HCT116 (cell line): ENCODE data around the gene RRBP1. TPM values are rescaled to one million over a fixed set of nuclear protein-coding genes. Genes with fewer than 3 reads are reported as not detected.

ENCODE experiments used
- ATAC-seq: fragments of 200-7000 bp; cut with Tn5 transposase; 2 replicates; pipeline ENCODE4 v1.9.1; 2020; ENCODE audit warnings: mild to moderate bottlenecking, moderate library complexity
- BruUV-seq: library from RNA; stranded (reverse); fragments of 400-500 nt; replicated peaks from 2 replicates; lab custom pipeline; 2021; lab: Mats Ljungman, UMichigan
- CTCF ChIA-PET: fragments of 300-600 bp; sonication (Branson Sonifier 250); formaldehyde crosslinking; loops from one replicate; lab custom pipeline; 2021; ENCODE audit warnings: antibody characterized with exemption; lab: Charles Lee
- POLR2A ChIA-PET: fragments of 300-600, 350-600 bp; sonication (Branson Sonifier 250); formaldehyde crosslinking; loops from one replicate; lab custom pipeline; 2021; ENCODE audit warnings: antibody characterized with exemption; lab: Charles Lee
- RAD21 ChIA-PET, 2 experiments: fragments of 300-600 bp; sonication (Branson Sonifier 250); formaldehyde crosslinking; loops; one replicate each; lab custom pipeline; 2023; ENCODE audit warnings: low total read pairs in 2 of 2; ENCODE audit not compliant: uncharacterized antibody in 2 of 2, unreplicated experiment in 2 of 2, low non-redundant PET in 1 of 2; lab: Charles Lee
- DNase-seq: peaks from one replicate; pipeline ENCODE4 v3.0.0-alpha.2; 2010; ENCODE audit warnings: low read depth, low spot score
- H2AFZ ChIP-seq: fragments of 200-600 bp; shearing (Covaris generic), sonication (generic); 2 replicates; pipeline ENCODE4 v1.6.1; 2017; ENCODE audit warnings: low read depth, mixed run types, mixed read lengths, antibody characterized with exemption, low read length; ENCODE audit not compliant: poor library complexity, severe bottlenecking
- H3K27ac ChIP-seq: 2 replicates; pipeline ENCODE4 v1.5.1; 2012; ENCODE audit warnings: low read depth, low read length
- H3K27me3 ChIP-seq: fragments of 200-600 bp; sonication (generic); 2 replicates; pipeline ENCODE4 v1.6.1; 2016; ENCODE audit warnings: mixed run types, low read length, mixed read lengths; ENCODE audit not compliant: insufficient read depth
- H3K36me3 ChIP-seq, 2 experiments: fragments of 200-500 bp in 1 of 2; fragments of 200-600 bp in 1 of 2; sonication (Bioruptor generic) in 1 of 2; sonication (generic) in 1 of 2; 2 replicates each; pipeline versions ENCODE4 v1.5.1 to v1.6.1; 2014 to 2016; ENCODE audit warnings: low read length in 2 of 2, inconsistent platforms in 1 of 2, mixed read lengths in 1 of 2, mixed run types in 1 of 2; ENCODE audit not compliant: insufficient read depth in 2 of 2, control insufficient read depth in 1 of 2
- H3K4me1 ChIP-seq, 2 experiments: fragments of 200-600 bp in 1 of 2; sonication (generic) in 1 of 2; 2 replicates each; pipeline versions ENCODE4 v1.5.1 to v1.6.1; 2012 to 2017; ENCODE audit warnings: low read length in 2 of 2, inconsistent platforms in 1 of 2, mild to moderate bottlenecking in 1 of 2, mixed read lengths in 1 of 2, mixed run types in 1 of 2, moderate library complexity in 1 of 2; ENCODE audit not compliant: insufficient read depth in 2 of 2, control insufficient read depth in 1 of 2
- H3K4me2 ChIP-seq: fragments of 200-600 bp; sonication (generic); 2 replicates; pipeline ENCODE4 v1.6.1; 2017; ENCODE audit warnings: mixed run types, low read length, mixed read lengths
- H3K4me3 ChIP-seq, 2 experiments: fragments of 200-600 bp in 1 of 2; sonication (generic) in 1 of 2; replicated peaks in 1 of 2; 2 replicates each; pipeline ENCODE4 v1.5.1; 2011 to 2016; ENCODE audit warnings: low read length in 2 of 2, control low read depth in 1 of 2, low read depth in 1 of 2, mild to moderate bottlenecking in 1 of 2, mixed read lengths in 1 of 2, mixed run types in 1 of 2
- H3K79me2 ChIP-seq: fragments of 200-600 bp; sonication (generic); 2 replicates; pipeline ENCODE4 v1.6.1; 2017; ENCODE audit warnings: mild to moderate bottlenecking, mixed run types, low read length, moderate library complexity, mixed read lengths; ENCODE audit not compliant: insufficient read depth
- H3K9ac ChIP-seq: fragments of 200-600 bp; sonication (generic); 2 replicates; pipeline ENCODE4 v1.6.1; 2016; ENCODE audit warnings: low read length, mixed read lengths
- H3K9me2 ChIP-seq: fragments of 200-600 bp; sonication (generic), shearing (Covaris generic); 2 replicates; pipeline ENCODE4 v1.6.1; 2017; ENCODE audit warnings: mixed run types, mild to moderate bottlenecking, moderate library complexity; ENCODE audit not compliant: insufficient read depth
- H3K9me3 ChIP-seq, 2 experiments: fragments of 200-500 bp in 1 of 2; fragments of 200-600 bp in 1 of 2; sonication (Bioruptor generic) in 1 of 2; sonication (generic) in 1 of 2; 2 replicates each; pipeline ENCODE4 v1.6.1; 2014 to 2017; ENCODE audit warnings: low read length in 2 of 2, mixed read lengths in 2 of 2, inconsistent platforms in 1 of 2, low read depth in 1 of 2, mild to moderate bottlenecking in 1 of 2, mixed run types in 1 of 2, moderate library complexity in 1 of 2; ENCODE audit not compliant: control insufficient read depth in 1 of 2, insufficient read depth in 1 of 2
- H4K20me1 ChIP-seq: fragments of 200-600 bp; sonication (generic), shearing (Covaris generic); 2 replicates; pipeline ENCODE4 v1.6.1; 2017; ENCODE audit warnings: mixed run types, mild to moderate bottlenecking, moderate library complexity; ENCODE audit not compliant: insufficient read depth
- CBX3 ChIP-seq: IDR thresholded peaks from 2 replicates; pipeline ENCODE4 v1.6.1; 2012; ENCODE audit warnings: low read depth
- CEBPB ChIP-seq: IDR thresholded peaks from 2 replicates; pipeline ENCODE4 v1.6.1; 2012; ENCODE audit warnings: low read depth
- CTCF ChIP-seq, 3 experiments: fragments of 200-600 bp in 1 of 3; sonication (generic) in 1 of 3; IDR thresholded peaks in 2 of 3; conservative IDR thresholded peaks in 1 of 3; 2 replicates each; pipeline ENCODE4 v1.5.1; 2012 to 2017; ENCODE audit warnings: low read depth in 2 of 3, low read length in 2 of 3, antibody characterized with exemption in 1 of 3, borderline replicate concordance in 1 of 3, control low read depth in 1 of 3, mild to moderate bottlenecking in 1 of 3, mixed read lengths in 1 of 3, mixed run types in 1 of 3, moderate library complexity in 1 of 3; ENCODE audit not compliant: insufficient read depth in 1 of 3
- ELF1 ChIP-seq: IDR thresholded peaks from 2 replicates; pipeline ENCODE4 v1.6.1; 2012; ENCODE audit warnings: low read depth, borderline replicate concordance
- EZH2 ChIP-seq: fragments of 200-600 bp; sonication (generic); IDR thresholded peaks from 2 replicates; pipeline ENCODE4 v1.6.1; 2017; ENCODE audit warnings: antibody characterized with exemption, mixed run types
- JUND ChIP-seq: IDR thresholded peaks from 2 replicates; pipeline ENCODE4 v1.6.1; 2012
- MAX ChIP-seq: IDR thresholded peaks from 2 replicates; pipeline ENCODE4 v1.6.1; 2012
- POLR2AphosphoS5 ChIP-seq: IDR thresholded peaks from 2 replicates; pipeline ENCODE4 v1.6.1; 2011; ENCODE audit warnings: mild to moderate bottlenecking, low read depth, low read length, moderate library complexity
- SP1 ChIP-seq: IDR thresholded peaks from 2 replicates; pipeline ENCODE4 v1.6.1; 2012; ENCODE audit warnings: low read depth
- SRF ChIP-seq: IDR thresholded peaks from 2 replicates; pipeline ENCODE4 v1.6.1; 2012; ENCODE audit warnings: low read depth
- YY1 ChIP-seq: IDR thresholded peaks from 2 replicates; pipeline ENCODE4 v1.6.1; 2011; ENCODE audit warnings: low read length, low read depth, moderate library complexity, mild to moderate bottlenecking; ENCODE audit not compliant: insufficient replicate concordance; ENCODE audit errors: extremely low read depth
- ZBTB33 ChIP-seq: IDR thresholded peaks from 2 replicates; pipeline ENCODE4 v1.6.1; 2011; ENCODE audit warnings: mild to moderate bottlenecking, low read length, moderate library complexity; ENCODE audit not compliant: insufficient replicate concordance; ENCODE audit errors: extremely low read depth
- ZNF274 ChIP-seq: fragments of 200-500 bp; sonication (Bioruptor generic); IDR thresholded peaks from 2 replicates; pipeline ENCODE4 v1.6.1; 2014; ENCODE audit warnings: mild to moderate bottlenecking, low read depth, low read length, inconsistent platforms
- intact Hi-C: fragments of 100-400 bp; cut with micrococcal nuclease; formaldehyde crosslinking; loops from 2 replicates; pipeline ENCODE4 v1.10.0; 2022
- total RNA-seq: library from RNA; stranded (reverse); gene quantifications from one replicate; pipeline ENCODE4 v1.2.1, GENCODE V29; 2021; ENCODE audit not compliant: unreplicated experiment
- TF ChIP-seq, protein P1 (sequence below): IDR thresholded peaks from 2 replicates; pipeline ENCODE4 v1.6.1; 2012; ENCODE audit warnings: low read depth
- TF ChIP-seq, protein P2 (sequence below): IDR thresholded peaks from 2 replicates; pipeline ENCODE4 v1.6.1; 2012

RRBP1 gene
- total RNA-seq, 1 experiment from 2014 or later, result 123 TPM

GRCh38 chr20:17648315-17648646 is 33.8 kb downstream of the RRBP1 start:
- ChIA-PET POLR2A (no interaction called here), CTCF (interaction anchor here (2.1 kb wide), 1 partner anchor 115 kb away, joined by 5 read pairs; no protein-coding TSS in a partner anchor), RAD21 (no interaction called here)
- Histone ChIP-seq H3K9ac (no peak overlapping the region), H3K79me2 (peaks cover 88% of the 10 kb centered on the region), H3K4me2 (no peak overlapping the region), H3K27me3 (no peaks in the 10 kb centered on the region), H4K20me1 (no peaks in the 10 kb centered on the region), H3K9me3 (no peaks in the 10 kb centered on the region), H3K27ac (no peak overlapping the region), H3K36me3 (peaks cover 0 to 4% of the 10 kb centered on the region in 2 experiments; a peak in 2 of 4 replicates), H3K9me2 (no peaks in the 10 kb centered on the region), H2AFZ (no peak overlapping the region), H3K4me3 (no peak overlapping the region), H3K4me1 (no peaks in the 10 kb centered on the region; a peak in 1 of 4 replicates)
- TF ChIP-seq JUND, result no peak
- TF ChIP-seq ZBTB33, result no peak
- TF ChIP-seq MAX, result no peak
- no peak for TF ChIP-seq ELF1
- no peak for TF ChIP-seq CEBPB
- TF ChIP-seq SRF, result no peak
- TF ChIP-seq ZNF274, result no peak
- TF ChIP-seq, protein P1, sequence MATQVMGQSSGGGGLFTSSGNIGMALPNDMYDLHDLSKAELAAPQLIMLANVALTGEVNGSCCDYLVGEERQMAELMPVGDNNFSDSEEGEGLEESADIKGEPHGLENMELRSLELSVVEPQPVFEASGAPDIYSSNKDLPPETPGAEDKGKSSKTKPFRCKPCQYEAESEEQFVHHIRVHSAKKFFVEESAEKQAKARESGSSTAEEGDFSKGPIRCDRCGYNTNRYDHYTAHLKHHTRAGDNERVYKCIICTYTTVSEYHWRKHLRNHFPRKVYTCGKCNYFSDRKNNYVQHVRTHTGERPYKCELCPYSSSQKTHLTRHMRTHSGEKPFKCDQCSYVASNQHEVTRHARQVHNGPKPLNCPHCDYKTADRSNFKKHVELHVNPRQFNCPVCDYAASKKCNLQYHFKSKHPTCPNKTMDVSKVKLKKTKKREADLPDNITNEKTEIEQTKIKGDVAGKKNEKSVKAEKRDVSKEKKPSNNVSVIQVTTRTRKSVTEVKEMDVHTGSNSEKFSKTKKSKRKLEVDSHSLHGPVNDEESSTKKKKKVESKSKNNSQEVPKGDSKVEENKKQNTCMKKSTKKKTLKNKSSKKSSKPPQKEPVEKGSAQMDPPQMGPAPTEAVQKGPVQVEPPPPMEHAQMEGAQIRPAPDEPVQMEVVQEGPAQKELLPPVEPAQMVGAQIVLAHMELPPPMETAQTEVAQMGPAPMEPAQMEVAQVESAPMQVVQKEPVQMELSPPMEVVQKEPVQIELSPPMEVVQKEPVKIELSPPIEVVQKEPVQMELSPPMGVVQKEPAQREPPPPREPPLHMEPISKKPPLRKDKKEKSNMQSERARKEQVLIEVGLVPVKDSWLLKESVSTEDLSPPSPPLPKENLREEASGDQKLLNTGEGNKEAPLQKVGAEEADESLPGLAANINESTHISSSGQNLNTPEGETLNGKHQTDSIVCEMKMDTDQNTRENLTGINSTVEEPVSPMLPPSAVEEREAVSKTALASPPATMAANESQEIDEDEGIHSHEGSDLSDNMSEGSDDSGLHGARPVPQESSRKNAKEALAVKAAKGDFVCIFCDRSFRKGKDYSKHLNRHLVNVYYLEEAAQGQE, result no peak
- no peak for TF ChIP-seq YY1
- no peak for TF ChIP-seq EZH2
- no peak for TF ChIP-seq SP1
- no peak for TF ChIP-seq CBX3
- TF ChIP-seq CTCF (IDR thresholded peaks at IDR 0.05 in 2 of 3, conservative IDR thresholded peaks at IDR 0.05 in 1 of 3; ENCODE audit: borderline replicate concordance in 1 of 3, insufficient read depth in 1 of 3, low read depth in 2 of 3, low read length in 2 of 3), result no peak
- TF ChIP-seq, protein P2, sequence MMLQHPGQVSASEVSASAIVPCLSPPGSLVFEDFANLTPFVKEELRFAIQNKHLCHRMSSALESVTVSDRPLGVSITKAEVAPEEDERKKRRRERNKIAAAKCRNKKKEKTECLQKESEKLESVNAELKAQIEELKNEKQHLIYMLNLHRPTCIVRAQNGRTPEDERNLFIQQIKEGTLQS, result no peak
- TF ChIP-seq POLR2AphosphoS5, result no peak
- intact Hi-C loops, result no loop called here
- no peak for ATAC-seq
- BruUV-seq, result no TSS peak
- no peak for DNase-seq
